RPMI7951 (cell line): ENCODE measurements around the gene CCSAP. TPM values are rescaled to one million over a fixed set of nuclear protein-coding genes. Genes with fewer than 3 reads are reported as not detected.
A peak's percentile ranks its signal among the peaks of the same experiment; 100 is the strongest.
"Not testable (repeated sequence)": the region's sequence is repeated elsewhere in the genome, so short reads cannot be mapped to it uniquely, and the experiment has no call there.

Experiments used
- DNase-seq: peaks from one replicate; pipeline ENCODE4 v3.0.0-alpha.2; 2012; ENCODE audit warnings: low read depth
- total RNA-seq: library from RNA; depleted of rRNA; stranded (reverse); fragments of >200 nt; shearing (Covaris generic); gene quantifications from 2 replicates; pipeline ENCODE4 v1.2.3, GENCODE V29; 2014; rRNA removed

Gene CCSAP, protein sequence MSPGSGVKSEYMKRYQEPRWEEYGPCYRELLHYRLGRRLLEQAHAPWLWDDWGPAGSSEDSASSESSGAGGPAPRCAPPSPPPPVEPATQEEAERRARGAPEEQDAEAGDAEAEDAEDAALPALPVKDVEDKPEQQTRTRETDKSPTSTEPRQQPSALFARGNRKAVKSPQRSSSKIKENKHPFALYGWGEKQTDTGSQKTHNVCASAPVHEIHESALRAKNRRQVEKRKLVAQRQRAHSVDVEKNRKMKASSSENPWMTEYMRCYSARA
- total RNA-seq = 19.1 and 22.8 TPM in 2 replicates

DNA sequence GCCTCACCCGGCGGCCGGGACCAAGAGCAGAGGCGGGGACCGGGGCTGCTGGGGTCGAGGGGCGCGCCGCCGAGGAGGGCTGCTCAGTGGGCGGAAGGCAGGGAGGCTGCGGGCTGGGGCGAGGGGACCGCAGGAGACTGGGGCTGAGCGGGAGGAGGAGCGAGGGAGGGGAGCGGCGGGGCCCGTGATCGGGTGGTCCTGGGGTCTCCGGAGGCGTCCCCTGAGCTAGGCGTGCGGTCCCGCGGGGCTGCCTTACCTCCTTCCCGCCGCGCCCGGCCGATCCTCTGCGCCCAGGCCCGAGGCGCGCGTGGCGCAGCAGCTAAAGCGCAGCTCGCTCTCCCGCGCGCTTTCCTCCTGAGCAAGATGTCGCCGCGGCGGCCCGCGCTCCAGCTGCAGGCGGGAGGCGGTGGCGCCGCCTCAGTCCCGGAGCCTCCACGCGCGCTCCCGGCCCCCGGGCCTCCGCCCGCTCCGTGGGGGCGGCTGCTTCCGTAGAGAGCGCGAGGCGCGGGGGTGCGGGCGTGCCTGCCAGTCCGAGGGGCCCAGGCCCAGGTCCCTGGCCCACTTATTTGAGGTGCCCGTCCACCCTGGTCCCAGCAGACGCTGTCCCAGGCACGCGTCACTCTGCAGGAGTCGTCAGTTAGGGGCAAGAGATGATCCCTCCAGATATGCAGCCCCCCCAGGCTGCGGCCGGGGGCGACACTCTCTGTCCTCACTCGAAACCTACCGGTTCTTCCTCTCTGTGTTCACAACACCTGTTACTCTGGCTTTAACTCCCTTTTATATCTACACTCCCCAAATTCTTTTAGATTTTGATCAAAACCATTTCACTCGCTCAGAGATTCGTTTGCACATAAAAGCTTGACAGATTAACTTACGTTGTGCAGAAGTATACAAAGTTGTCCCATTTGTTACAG is at the start of gene CCSAP:
Gene CCSAP, minus strand, starts transcription at position 392 of the 914 bp plus-strand sequence. CDS start 582 bp downstream, outside the sequence.
- DNase-seq = peak; percentile 46

DNA sequence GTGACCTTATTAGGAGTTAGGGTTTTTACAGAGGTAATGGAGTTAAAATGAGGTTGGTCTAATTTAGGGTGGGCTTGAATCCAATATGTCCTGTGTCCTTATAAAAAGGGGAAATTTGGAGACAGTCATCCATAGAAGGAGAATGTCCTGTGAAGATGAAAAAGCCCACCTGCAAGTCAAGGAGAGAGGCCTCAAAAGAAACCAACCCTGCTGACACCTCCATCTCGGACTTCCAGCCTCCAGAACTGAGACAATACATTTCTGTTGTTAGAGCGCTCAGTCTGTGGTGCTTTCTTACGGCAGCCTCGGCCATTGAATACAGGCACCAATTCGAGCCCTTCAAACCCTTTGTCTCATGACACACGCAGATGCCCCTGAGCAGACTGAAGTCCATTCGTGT is 47.3 kb upstream of the CCSAP start:
- no peak for DNase-seq

DNA sequence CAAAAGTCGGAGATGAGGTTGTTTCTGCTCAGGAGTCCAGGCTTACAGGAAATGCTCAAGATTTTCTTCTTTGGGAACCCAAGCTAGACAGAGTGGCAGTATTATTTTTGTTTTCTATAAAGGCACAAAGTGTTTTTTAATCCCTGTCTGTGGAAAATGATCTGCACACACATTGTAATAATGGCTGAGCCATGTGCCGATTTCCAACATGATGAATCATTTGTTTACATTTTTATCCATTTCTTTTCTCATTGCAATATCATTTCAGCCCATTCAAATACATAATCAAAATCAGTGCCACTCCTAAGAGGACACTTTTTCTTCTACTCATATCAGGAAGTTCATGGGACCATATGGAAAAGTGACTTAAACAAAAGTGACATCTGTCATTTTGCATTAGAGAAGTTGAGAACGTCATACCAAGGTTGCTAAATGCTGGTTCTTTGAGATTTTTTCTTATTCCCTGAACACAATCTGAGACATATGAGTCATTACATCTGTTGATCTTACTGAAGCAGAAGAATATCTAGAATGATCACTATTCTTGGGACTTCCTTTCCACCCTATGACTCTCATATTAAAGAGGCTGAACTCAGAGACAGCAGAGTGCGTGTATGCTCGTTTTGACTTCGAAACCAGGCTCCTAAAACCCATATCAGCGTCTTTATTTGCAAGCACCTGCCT is 46.2 kb upstream of the CCSAP start:
- DNase-seq = peak; percentile 36

DNA sequence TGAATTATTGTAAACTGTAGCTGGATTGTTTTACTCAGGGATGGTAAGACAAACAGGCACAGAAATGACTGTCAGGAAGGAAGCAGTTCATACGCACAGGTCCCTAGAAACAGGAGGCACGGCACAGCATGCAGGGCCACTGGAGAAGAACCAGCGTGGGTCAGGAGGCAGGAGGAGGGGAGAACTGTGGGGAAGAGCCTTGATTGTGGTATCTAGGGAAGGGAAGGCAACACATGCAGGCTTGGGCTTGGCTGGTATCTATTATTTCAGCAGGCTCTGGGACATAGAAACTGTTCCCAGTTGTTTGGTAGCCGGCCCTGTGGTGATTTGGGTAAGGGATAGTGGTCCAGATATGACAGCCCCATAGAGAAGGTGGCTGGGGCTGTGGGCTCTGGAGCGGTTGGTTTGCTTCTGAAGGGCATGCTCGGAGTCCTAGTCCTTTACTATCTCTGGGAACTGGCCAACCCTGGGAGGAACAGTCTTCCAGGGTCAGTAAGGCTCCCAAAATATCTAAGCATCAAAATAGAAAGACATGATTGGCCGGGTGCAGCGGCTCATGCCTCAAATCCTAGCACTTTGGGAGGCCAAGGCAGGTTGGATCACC is 43.1 kb upstream of the CCSAP start:
- DNase-seq = no peak

DNA sequence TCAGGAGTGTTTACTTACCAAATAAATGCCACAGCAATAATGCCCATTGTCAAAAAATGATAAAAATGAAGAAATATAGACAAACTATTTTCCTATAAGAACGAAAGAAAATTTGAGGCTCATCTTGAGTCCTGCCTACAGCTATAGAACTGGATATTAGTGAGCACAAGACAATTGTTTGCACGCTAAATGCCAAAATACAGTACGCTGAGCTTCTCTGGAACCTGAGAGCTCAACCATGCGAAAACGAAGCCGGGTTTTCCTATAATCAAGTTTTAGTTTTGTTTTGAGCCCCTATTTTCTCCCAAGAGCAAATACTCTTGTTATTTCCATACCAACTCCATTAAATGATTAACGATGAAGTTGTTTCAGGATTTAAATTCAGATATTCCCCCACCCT is 42.0 kb upstream of the CCSAP start:
- no peak for DNase-seq

DNA sequence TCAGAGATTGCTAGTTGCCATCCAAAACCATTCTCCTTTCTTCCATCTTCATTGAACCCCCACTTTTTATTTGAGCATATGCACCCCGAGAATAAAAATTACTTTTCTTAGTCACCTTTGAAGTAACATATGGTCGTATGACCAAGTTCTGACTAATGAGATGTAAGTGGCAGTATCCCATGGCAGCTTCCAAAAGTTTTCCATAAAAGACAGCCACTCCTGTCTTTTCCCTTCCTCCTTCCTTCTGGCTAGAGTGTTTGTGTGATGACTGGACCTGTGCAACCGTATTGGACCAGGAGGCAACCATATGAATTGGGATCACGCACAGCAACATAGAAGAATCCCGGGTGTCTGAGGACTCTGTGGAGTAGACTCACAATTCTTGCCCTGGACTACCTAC is 41.1 kb upstream of the CCSAP start:
- peak; percentile 46 for DNase-seq

DNA sequence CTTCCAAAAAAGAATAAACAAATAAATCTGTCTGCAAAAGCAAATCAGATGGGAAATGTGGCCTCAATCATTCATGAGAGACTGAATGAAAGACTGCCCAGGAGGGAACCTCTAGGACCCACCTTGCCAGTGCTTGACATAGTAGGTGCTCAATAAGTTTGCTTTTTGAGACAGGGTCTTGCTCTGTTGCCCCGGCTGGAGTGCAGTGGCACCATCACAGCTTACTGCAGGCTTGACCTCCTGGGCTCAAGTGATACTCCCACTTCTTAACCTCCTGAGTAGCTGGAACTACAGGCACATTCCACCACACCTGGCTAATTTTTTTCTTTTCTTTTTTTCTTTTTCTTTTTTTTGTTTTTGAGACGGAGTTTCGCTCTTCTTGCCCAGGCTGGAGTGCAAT is 40.3 kb upstream of the CCSAP start:
- DNase-seq = no peak

DNA sequence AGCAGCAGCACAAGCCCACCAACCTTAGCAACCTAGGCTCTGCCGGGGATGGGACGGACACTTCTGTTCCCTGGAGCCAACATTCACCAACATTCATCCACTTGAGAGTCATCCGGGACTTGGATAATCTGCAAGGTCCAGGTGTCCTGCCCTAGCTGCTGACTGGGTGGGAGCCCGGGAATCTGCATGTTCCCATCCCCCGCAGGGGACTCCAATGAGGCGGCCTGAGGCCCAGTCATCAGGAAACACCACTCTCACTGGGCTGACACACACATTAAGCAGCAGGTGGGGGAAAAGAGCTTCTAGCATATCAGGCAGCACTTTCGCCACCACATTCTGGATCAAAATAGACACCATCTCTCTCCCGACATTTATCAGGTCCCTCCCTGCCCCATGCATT is 38.4 kb upstream of the CCSAP start:
- DNase-seq = no peak

DNA sequence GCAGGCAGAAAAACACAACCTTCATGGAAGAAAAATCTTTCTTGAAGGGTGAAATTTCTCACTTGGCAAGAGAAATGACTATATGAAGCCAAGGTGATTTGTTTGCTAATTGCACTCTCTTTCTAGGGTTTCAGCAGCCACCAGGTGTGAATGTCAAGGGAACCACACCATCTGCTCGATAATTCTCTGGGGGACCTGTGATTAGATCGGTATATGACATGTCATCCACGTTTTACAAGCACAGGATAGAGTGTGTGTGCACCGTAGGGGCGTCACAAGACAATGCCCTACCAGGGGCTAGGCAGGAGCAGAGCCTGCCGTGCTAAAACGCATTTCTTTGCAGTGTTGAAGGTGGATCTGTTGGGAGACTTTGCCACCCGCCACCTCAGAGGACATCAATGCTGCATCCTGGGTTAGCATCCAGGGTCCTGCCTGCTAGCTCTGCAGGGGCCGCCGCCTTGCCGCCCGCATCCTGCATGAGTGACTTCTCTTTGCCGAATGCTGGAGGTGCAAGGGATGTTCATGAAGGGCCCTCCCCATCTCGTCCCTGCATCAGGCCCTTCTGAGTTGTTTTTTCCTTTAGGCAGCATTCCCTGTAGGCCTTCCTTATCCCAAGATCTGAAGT is 37.8 kb upstream of the CCSAP start:
- DNase-seq = no peak

DNA sequence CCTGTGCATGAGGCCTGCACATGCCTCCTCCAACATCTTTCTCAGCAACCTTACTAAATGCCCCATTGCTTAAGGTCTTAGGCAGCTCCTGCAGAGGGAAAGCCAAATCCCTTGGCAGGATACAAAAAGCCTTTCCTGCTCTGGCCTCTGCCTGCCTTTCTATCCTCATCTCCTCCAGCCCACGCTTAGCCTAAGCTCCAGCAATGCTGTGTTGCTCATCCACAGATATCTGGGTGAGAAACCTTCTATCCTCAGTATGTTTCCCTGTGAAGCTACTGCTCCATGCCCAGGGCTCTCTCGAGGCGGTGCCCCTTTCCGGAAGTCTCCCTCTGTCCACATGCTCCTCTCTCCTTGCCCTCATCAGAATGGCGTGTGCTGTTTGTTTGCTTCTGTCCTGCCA is 37.0 kb upstream of the CCSAP start:
- no peak for DNase-seq

DNA sequence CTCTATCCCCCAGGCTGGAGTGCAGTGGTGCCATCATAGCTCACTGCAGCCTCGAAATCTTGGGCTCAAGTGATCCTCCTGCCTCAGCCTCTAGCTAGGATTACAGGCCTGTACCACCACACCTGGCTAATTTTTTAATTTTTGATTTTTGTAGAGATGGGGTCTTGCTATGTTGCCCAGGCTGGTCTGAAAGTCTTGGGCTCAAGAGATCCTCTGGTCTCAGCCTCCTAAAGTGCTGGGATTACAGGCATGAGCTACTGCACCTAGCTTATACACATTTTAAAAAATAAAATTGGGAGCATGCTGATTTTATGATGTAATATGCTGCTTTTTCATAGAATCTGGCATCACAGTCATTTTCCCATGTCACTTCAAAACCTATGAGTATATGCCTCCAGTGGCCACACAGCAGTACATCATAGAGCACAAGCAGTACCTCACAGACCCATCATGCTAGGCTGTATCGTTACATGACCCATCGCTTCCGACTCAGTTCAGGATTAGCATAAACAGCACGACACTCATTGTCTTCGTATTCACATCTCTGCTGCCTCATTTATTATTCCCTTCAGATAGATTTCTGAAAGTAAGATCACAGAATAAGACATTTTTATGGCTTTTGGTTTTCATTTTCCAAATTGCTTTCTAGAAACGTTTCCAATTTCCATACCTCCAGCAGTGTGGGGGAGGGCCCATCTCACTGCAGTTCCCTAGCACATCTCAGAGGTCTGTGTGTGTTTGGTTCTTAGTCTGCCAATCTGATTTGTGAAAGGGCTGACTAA is 35.9 kb upstream of the CCSAP start:
- DNase-seq = no peak

DNA sequence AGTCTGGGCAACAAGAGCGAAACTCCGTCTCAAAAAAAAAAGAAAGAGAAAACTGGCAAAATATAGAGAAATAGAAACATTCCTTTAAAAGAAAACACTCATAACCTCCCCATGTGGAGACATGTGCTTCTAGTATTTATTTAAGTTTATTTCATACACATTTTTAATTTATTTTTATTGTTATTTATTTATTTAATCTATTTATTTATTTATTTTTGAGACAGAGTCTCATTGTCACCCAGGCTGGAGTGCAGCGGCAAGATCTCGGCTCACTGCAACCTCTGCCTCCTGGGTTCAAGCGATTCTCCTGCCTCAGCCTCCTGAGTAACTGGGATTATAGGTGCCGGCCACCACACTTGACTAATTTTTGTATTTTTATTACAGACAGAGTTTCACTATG is 35.2 kb upstream of the CCSAP start:
- not testable (repeated sequence) for DNase-seq

DNA sequence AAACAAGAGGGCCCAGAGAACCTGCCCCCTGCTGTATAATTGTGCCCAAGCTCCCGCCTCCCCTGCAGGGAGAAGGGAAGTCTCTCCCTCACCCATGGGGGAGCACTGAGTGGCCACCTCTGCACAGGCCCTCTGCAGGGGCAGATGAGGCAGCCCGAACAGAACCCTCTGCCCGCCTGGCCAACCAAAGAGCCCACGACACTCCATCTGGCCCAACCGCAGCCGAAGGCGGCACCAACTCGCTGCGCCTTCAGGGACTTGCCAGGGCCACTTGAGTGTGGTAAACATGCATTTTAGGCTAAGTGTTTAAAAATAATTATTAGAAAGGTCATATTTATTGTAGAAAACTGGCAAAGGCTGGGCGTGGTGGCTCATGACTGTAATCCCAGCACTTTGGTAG is 34.6 kb upstream of the CCSAP start:
- no peak for DNase-seq

DNA sequence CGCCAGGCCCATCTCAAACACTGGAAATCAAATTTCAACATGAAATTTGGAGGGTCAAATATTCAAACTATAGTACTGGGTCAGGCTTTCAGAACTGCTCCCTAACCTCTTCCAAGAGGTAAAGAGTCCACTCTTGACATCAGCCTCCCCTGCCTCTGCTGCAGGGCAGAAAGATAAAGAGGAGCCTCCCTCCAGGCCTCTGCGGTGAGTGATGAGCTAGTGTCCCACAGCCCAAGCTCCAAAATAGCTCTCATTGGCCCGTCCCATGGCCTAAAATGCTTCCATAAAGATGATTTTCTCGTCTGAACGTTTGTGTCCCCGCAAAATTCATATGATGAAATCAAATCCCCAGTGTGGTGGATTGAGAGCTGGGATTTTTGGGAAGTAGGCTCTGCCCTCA is 33.7 kb upstream of the CCSAP start:
- no peak for DNase-seq

DNA sequence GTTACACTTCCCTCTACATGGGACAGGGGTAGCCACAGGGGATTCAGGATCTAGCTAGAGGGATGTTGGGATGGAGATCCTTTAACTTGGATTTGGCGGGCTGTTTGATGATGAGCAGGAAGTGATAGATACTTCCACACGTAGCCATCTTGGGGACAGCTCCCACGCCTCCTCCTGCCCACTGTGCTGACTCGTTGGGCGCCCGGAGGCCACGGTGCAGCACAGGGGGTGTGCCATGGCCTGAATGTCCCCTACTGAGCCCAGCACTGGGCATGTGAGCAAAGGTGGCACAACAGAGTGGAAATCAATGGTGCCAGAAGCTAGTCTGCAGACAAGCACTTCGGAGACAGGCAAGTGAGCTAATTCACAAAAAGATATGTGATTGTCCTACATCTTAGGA is 31.6 kb upstream of the CCSAP start:
- DNase-seq = no peak

DNA sequence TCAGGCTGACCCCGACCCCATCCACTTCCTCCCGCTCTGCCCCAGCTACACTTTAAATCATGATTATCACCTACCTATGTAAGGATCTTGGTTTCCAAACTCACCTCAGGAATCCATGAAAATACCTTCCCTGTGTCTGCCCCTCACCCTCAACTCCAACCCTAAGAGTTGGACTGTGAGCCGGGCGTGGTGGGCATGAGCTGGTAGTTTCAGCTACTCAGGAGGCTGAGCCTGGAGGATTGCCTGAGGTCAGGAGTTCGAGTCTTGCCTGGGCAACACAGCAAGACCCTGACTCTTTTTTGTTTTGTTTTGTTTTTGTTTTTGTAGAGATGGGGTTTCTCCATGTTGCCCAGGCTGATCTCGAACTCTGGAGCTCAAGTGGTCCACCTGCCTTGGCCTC is 30.5 kb upstream of the CCSAP start:
- no peak for DNase-seq

DNA sequence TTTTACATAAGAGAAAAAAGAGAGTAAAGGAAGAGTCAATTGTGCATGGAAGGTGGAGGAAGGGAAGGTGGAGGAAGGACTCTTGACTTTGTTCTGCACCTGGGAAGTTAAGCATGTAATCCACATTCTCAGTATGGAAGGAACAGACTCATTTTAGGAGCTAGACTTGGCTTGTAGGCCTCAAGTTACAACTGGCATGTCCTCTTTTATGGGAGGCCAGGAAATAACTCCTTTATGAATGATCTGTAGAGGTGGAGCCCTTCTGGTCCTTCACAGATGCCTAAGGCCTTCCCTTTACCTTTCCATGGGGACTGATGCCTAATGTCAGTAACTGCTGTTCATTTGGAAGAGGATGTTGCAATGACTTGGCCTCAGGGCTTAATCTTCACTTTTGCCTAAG is 29.4 kb upstream of the CCSAP start:
- no peak for DNase-seq

DNA sequence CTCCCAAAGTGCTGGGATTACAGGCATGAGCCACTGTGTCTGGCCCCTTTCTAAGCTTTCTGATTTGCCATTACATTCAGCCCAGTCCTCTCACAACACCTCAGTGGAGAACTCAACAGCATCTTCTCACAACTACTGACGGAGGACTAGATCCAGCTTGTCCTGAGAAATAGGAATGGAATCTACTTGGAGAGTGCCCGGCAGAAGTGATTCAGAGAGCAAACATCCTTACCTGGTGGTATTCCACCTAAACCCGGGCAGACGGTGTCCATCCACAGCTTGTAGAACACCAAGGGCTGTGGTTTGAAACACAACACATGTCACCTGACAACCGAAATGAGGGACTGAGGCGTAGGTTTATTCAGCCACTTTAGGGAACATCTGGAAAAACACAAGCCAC is 28.8 kb upstream of the CCSAP start:
- no peak for DNase-seq

DNA sequence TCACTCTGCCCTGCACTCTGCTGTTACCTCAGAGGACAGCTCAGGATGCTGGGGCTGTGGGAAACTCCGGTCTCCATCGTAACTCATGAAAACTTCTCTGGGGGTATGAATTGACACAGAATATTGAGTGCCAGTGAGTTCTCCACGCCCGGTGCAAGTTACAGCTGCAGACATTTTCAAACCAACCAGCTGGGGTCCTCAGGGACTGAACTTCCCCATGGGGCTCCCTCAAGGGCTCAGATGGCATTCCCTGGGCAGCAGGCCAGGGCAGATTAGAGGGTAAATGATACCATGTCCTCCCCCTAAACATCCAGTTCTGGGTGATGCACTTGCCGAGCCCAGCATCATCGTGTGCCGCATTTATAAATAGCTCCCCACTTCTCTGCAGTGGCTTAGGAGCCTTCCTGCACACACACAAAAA is 27.8 kb upstream of the CCSAP start:
- peak; percentile 14 for DNase-seq

DNA sequence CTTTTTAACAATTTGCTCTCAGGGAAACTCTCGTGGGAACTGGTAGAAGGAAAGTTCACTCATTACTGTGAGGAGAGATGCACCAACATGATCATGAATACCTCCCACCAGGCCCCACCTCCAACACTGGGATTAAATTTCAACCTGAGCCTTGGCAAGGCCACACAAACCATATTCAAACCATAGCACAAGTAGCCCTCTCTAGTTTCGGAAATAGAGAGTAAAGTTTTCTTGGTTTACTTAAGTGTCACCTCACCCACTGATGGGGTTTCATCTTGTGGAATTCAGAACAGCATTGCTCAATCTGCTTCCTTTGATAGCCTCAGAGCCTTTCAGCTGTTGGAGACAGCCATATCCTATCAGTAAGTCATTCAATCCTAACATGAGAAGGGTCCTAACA is 25.5 kb upstream of the CCSAP start:
- DNase-seq = no peak

DNA sequence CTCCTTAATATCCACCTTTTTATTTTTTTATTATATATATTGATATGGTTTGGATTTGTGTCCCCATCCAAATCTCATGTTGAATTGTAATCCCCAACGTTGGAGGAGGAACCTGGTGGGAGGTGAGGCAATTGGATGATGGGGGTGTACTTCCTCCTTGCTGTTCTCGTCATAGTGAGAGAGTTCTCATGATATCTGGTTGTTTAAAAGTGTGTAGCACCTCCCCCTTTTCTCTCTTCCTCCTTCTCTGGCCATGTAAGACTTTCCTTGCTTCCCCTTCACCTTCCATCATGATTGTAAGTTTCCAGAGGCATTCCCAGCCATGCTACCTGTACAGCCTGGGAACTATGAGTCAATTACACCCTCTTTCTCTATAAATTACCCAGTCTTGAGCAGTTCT is 22.7 kb upstream of the CCSAP start:
- DNase-seq = no peak
